ENCODE results near the gene RABL6.

Gene RABL6

DNA sequence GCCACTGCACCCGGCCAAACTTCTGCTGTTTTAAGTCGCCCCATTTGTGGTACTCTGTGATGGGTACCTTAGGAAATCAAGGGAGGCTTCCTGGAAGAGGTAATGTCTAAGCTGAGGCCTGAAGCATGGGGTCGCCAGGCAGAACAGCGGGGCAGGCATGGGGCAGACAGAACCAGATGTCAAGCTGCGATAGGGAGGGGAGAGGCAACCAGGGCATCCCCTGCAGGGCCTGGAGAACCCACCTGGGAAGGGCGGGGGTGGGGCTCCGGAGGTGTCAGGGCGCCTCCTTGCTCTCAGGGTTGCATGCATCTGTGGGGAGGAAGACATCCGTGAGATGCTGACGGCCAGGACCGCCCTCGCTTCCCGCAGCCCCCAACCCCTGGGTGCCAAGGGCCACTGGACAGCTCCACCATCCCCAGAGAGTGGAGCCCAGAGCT is 46.2 kb upstream of the RABL6 start:
- no peak for TF ChIP-seq ZC3H10 (CRISPR knock-in tag; IDR thresholded peaks at IDR 0.05)
- TF ChIP-seq, protein P1, sequence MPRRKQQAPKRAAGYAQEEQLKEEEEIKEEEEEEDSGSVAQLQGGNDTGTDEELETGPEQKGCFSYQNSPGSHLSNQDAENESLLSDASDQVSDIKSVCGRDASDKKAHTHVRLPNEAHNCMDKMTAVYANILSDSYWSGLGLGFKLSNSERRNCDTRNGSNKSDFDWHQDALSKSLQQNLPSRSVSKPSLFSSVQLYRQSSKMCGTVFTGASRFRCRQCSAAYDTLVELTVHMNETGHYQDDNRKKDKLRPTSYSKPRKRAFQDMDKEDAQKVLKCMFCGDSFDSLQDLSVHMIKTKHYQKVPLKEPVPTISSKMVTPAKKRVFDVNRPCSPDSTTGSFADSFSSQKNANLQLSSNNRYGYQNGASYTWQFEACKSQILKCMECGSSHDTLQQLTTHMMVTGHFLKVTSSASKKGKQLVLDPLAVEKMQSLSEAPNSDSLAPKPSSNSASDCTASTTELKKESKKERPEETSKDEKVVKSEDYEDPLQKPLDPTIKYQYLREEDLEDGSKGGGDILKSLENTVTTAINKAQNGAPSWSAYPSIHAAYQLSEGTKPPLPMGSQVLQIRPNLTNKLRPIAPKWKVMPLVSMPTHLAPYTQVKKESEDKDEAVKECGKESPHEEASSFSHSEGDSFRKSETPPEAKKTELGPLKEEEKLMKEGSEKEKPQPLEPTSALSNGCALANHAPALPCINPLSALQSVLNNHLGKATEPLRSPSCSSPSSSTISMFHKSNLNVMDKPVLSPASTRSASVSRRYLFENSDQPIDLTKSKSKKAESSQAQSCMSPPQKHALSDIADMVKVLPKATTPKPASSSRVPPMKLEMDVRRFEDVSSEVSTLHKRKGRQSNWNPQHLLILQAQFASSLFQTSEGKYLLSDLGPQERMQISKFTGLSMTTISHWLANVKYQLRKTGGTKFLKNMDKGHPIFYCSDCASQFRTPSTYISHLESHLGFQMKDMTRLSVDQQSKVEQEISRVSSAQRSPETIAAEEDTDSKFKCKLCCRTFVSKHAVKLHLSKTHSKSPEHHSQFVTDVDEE (CRISPR knock-in tag; IDR thresholded peaks at IDR 0.05), result no peak
- TF ChIP-seq ZFP30 (CRISPR knock-in tag; IDR thresholded peaks at IDR 0.05), result no peak
- TF ChIP-seq RARB (CRISPR knock-in tag; IDR thresholded peaks at IDR 0.05), result no peak
- no peak for TF ChIP-seq ZNF8 (CRISPR knock-in tag; IDR thresholded peaks at IDR 0.05)
- no peak for TF ChIP-seq OSR1 (CRISPR knock-in tag; IDR thresholded peaks at IDR 0.05)
- no peak for TF ChIP-seq ZNF565 (CRISPR knock-in tag; conservative IDR thresholded peaks at IDR 0.05; ENCODE audit: low read depth)
- TF ChIP-seq POU6F1 (CRISPR knock-in tag; IDR thresholded peaks at IDR 0.05; ENCODE audit: borderline replicate concordance, low read depth), result no peak
- ATAC-seq, result no peak

DNA sequence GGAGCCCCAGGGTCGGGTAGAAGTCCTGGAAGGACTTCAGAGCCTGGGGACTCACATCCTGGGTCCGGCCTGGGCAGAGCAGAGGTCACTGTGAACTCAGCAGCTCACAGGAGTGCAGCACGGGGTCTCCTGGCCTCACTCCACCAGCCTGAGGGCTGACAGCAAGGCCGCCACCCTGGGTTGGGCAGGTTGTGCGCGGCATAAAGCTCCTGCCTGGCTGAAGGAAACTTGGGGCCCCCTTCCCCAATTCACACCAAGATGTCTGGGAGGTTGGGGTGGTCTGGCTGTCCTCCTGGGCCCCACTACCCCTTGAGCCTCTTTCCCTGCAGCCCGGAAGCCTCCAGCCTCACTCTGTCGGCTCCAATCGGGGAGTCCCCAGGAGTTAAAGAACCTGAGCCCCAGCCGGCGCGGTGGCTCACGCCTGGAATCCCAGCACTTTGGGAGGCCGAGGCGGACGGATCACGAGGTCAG is 45.5 kb upstream of the RABL6 start:
- TF ChIP-seq OSR1 (CRISPR knock-in tag; IDR thresholded peaks at IDR 0.05) (no peak), POU6F1 (CRISPR knock-in tag; IDR thresholded peaks at IDR 0.05; ENCODE audit: borderline replicate concordance, low read depth) (no peak), ZNF8 (CRISPR knock-in tag; IDR thresholded peaks at IDR 0.05) (no peak), TCF4 (CRISPR knock-in tag; IDR thresholded peaks at IDR 0.05; ENCODE audit: borderline replicate concordance) (no peak), CREB5 (CRISPR knock-in tag; IDR thresholded peaks at IDR 0.05; ENCODE audit: low read depth) (no peak), ZFP3 (CRISPR knock-in tag; IDR thresholded peaks at IDR 0.05) (no peak), ZC3H10 (CRISPR knock-in tag; IDR thresholded peaks at IDR 0.05) (no peak), ARNTL (CRISPR knock-in tag; IDR thresholded peaks at IDR 0.05; ENCODE audit: borderline replicate concordance, low read depth) (no peak), RARB (CRISPR knock-in tag; IDR thresholded peaks at IDR 0.05) (no peak), PPARA (CRISPR knock-in tag; IDR thresholded peaks at IDR 0.05; ENCODE audit: borderline replicate concordance) (no peak), BACH2 (CRISPR knock-in tag; IDR thresholded peaks at IDR 0.05; ENCODE audit: borderline replicate concordance) (no peak)
- TF ChIP-seq, protein P2, sequence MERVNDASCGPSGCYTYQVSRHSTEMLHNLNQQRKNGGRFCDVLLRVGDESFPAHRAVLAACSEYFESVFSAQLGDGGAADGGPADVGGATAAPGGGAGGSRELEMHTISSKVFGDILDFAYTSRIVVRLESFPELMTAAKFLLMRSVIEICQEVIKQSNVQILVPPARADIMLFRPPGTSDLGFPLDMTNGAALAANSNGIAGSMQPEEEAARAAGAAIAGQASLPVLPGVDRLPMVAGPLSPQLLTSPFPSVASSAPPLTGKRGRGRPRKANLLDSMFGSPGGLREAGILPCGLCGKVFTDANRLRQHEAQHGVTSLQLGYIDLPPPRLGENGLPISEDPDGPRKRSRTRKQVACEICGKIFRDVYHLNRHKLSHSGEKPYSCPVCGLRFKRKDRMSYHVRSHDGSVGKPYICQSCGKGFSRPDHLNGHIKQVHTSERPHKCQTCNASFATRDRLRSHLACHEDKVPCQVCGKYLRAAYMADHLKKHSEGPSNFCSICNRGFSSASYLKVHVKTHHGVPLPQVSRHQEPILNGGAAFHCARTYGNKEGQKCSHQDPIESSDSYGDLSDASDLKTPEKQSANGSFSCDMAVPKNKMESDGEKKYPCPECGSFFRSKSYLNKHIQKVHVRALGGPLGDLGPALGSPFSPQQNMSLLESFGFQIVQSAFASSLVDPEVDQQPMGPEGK (CRISPR knock-in tag; IDR thresholded peaks at IDR 0.05; ENCODE audit: borderline replicate concordance), result no peak
- TF ChIP-seq, protein P1 (CRISPR knock-in tag; IDR thresholded peaks at IDR 0.05), result no peak
- ATAC-seq, result no peak

Measured in SK-N-SH treated with all-trans-retinoic acid at 6 μM for 48 hours (cell line).